Upper lobe of left lung (tissue), 4 donors: ENCODE measurements around the gene RUNDC3A.
"Not testable (repeated sequence)": the region's sequence is repeated elsewhere in the genome, so short reads cannot be mapped to it uniquely, and the experiment has no call there.

Experiments used
- EP300 ChIP-seq, 4 donors: sonication (generic); formaldehyde crosslinking; IDR thresholded peaks; one replicate each; pipeline ENCODE4 v1.5.1; 2017; ENCODE audit warnings: antibody characterized with exemption in 4 of 4, control low read depth in 2 of 4
- POLR2A ChIP-seq, 4 donors: fragments of 450-650 bp; IDR thresholded peaks; one replicate each; pipeline ENCODE4 v1.5.1; 2016 to 2017; ENCODE audit warnings: antibody characterized with exemption in 4 of 4, mild to moderate bottlenecking in 2 of 4
- POLR2AphosphoS5 ChIP-seq, 2 donors: sonication (generic); formaldehyde crosslinking; IDR thresholded peaks; one replicate each; pipeline ENCODE4 v1.5.1; 2017; ENCODE audit warnings: antibody characterized with exemption in 2 of 2
- TF ChIP-seq, protein P1 (sequence below), 6 experiments: fragments of 450-650 bp in 4 of 6; fragments of 200-600 bp in 2 of 6; sonication (generic) in 2 of 6; IDR thresholded peaks; one replicate each; pipeline ENCODE4 v1.5.1; 2016 to 2019; ENCODE audit warnings: antibody characterized with exemption in 6 of 6

DNA sequence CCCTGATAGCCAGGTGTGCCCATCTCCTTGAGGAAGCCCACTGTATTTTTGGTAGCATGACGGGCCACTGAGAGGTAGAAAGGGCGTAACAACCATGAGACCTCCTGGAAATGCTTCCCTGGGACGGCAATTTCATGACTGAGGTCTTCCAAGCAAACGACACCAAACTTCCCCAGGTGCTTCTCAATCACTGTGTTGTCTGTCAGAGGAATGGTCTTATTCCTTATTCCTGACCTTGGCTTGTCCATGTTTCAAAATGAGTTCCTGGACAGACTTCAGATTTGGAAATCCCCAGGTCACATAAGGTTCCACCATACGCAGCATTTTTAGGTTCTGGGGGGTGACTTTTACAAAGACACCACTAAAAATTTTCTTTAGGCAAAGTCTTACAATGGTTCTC is 56.6 kb downstream of the RUNDC3A start:
- TF ChIP-seq, protein P1, sequence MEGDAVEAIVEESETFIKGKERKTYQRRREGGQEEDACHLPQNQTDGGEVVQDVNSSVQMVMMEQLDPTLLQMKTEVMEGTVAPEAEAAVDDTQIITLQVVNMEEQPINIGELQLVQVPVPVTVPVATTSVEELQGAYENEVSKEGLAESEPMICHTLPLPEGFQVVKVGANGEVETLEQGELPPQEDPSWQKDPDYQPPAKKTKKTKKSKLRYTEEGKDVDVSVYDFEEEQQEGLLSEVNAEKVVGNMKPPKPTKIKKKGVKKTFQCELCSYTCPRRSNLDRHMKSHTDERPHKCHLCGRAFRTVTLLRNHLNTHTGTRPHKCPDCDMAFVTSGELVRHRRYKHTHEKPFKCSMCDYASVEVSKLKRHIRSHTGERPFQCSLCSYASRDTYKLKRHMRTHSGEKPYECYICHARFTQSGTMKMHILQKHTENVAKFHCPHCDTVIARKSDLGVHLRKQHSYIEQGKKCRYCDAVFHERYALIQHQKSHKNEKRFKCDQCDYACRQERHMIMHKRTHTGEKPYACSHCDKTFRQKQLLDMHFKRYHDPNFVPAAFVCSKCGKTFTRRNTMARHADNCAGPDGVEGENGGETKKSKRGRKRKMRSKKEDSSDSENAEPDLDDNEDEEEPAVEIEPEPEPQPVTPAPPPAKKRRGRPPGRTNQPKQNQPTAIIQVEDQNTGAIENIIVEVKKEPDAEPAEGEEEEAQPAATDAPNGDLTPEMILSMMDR (IDR thresholded peaks at IDR 0.05) = not testable (repeated sequence)
- not testable (repeated sequence) for TF ChIP-seq EP300, POLR2A, POLR2AphosphoS5 (IDR thresholded peaks at IDR 0.05)
